Small intestine (tissue), 7 donors: Measurements from ENCODE around the gene SLC5A10. TPM values are rescaled to one million over a fixed set of nuclear protein-coding genes. Genes with fewer than 3 reads are reported as not detected.
"Not testable (repeated sequence)": the region's sequence is repeated elsewhere in the genome, so short reads cannot be mapped to it uniquely, and the experiment has no call there.

Experiments
- DNase-seq, 2 donors: peaks; one replicate each; pipeline versions ENCODE4 v3.0.0 to v3.0.0-alpha.2; 2013
- FAIRE-seq: peaks from 2 replicates; lab custom pipeline; 2012; peaks lifted over from hg19 to GRCh38; lab: Jason Lieb, UNC
- H3K27ac ChIP-seq, 3 donors: one replicate each; pipeline ENCODE4 v1.5.1; 2013; ENCODE audit warnings: low read length in 2 of 3, mild to moderate bottlenecking in 2 of 3, control low read depth in 1 of 3, inconsistent platforms in 1 of 3, low read depth in 1 of 3, moderate library complexity in 1 of 3
- H3K27me3 ChIP-seq, 3 donors: one replicate each; pipeline ENCODE4 v1.6.1; 2013; ENCODE audit warnings: low read length in 3 of 3, inconsistent platforms in 1 of 3; ENCODE audit not compliant: control insufficient read depth in 3 of 3, insufficient read depth in 3 of 3
- H3K36me3 ChIP-seq, 3 donors: one replicate each; pipeline ENCODE4 v1.6.1; 2013; ENCODE audit warnings: low read length in 3 of 3, inconsistent platforms in 1 of 3, low read depth in 1 of 3, mild to moderate bottlenecking in 1 of 3, moderate library complexity in 1 of 3; ENCODE audit not compliant: control insufficient read depth in 3 of 3, insufficient read depth in 2 of 3
- H3K4me1 ChIP-seq, 3 donors: one replicate each; pipeline ENCODE4 v1.6.1; 2013; ENCODE audit warnings: low read length in 2 of 3, inconsistent platforms in 1 of 3, low read depth in 1 of 3, mild to moderate bottlenecking in 1 of 3, moderate library complexity in 1 of 3; ENCODE audit not compliant: control insufficient read depth in 3 of 3, insufficient read depth in 2 of 3
- H3K4me3 ChIP-seq, 3 donors: one replicate each; pipeline ENCODE4 v1.5.1; 2013; ENCODE audit warnings: low read length in 3 of 3, control low read depth in 1 of 3, inconsistent platforms in 1 of 3, low read depth in 1 of 3, mild to moderate bottlenecking in 1 of 3, moderate library complexity in 1 of 3
- H3K9me3 ChIP-seq, 2 donors: one replicate each; pipeline ENCODE4 v1.6.1; 2013; ENCODE audit warnings: low read depth in 1 of 2, low read length in 1 of 2; ENCODE audit not compliant: control insufficient read depth in 2 of 2, insufficient read depth in 1 of 2
- WGBS, 3 donors: extraction: QIAGEN DNeasy Blood & Tissue Kit; methylation state at CpG; one replicate each; pipeline ENCODE4 v1.1.7; 2013; 5-methylcytosine and 5-hydroxymethylcytosine counted together
- polyA plus RNA-seq, 4 donors: library from polyadenylated mRNA; stranded (reverse) in 3 of 4; unstranded in 1 of 4; fragments of 200-250 nt in 3 of 4; fragments of 120-200 nt in 1 of 4; gene quantifications; one replicate each; pipeline versions ENCODE4 v1.2.1 to v1.2.3, GENCODE V29; 2013
- donor health status: healthy with polysubstance abuse.
- donor health status: control.
- donor health status: control.
- donor health status: Bipolar disorder and iron deficiency.
- donor health status: healthy.

SLC5A10 gene
- polyA plus RNA-seq, 4 donors, result 0.09 to 0.27 (median 0.22) TPM; not detected in 1

- no peaks in the 10 kb centered on the region for H3K36me3 ChIP-seq
- no peak overlapping the region for H3K4me3 ChIP-seq
- H3K4me1 ChIP-seq, result peaks cover 0 to 22% (median 0%) of the 10 kb centered on the region in 3 donors
- DNase-seq (no peak), FAIRE-seq (no peak)
- no peaks in the 10 kb centered on the region for H3K9me3 ChIP-seq
- 64 to 69% (median 64%) methylated on average over 4 of the region's 4 CpGs for WGBS, 3 donors
- peaks cover 0 to 2% (median 0%) of the 10 kb centered on the region in 3 donors for H3K27me3 ChIP-seq
- peak overlapping the region in 1 of 3 donors; percentile 72 for H3K27ac ChIP-seq
These were observed 1.6 kb upstream of the SLC5A10 start for GRCh38 chr17:18950346-18950745.

- no peaks in the 10 kb centered on the region for H3K36me3 ChIP-seq
- H3K9me3 ChIP-seq, result no peaks in the 10 kb centered on the region
- 75 to 76% (median 75%) methylated on average over 34 of the region's 34 CpGs for WGBS, 3 donors
- DNase-seq (peak in 1 of 2 donors; percentile 84), FAIRE-seq (no peak)
- peaks cover 0 to 22% (median 0%) of the 10 kb centered on the region in 3 donors for H3K4me1 ChIP-seq
- peak overlapping the region in 1 of 3 donors; percentile 72 for H3K27ac ChIP-seq
- H3K27me3 ChIP-seq, result peaks cover 0 to 2% (median 0%) of the 10 kb centered on the region in 3 donors
- no peak overlapping the region for H3K4me3 ChIP-seq
These were observed 740 bp upstream of the SLC5A10 start for GRCh38 chr17:18950944-18951905.

- WGBS, 3 donors, result 79 to 89% (median 80%) methylated on average over 14 of the region's 14 CpGs
- FAIRE-seq (no peak), DNase-seq (no peak)
- Histone ChIP-seq H3K27me3 (peaks cover 0 to 2% (median 0%) of the 10 kb centered on the region in 3 donors), H3K27ac (no peak overlapping the region), H3K9me3 (no peaks in the 10 kb centered on the region), H3K4me3 (no peak overlapping the region), H3K4me1 (peaks cover 0 to 22% (median 0%) of the 10 kb centered on the region in 3 donors), H3K36me3 (no peaks in the 10 kb centered on the region)
These were observed 1.3 kb downstream of the SLC5A10 start for GRCh38 chr17:18953231-18953728.

- 89 to 92% (median 90%) methylated on average over 3 of the region's 3 CpGs for WGBS, 3 donors
- no peak overlapping the region for H3K27ac ChIP-seq
- DNase-seq (no peak), FAIRE-seq (no peak)
- peaks cover 0 to 22% (median 0%) of the 10 kb centered on the region in 3 donors for H3K4me1 ChIP-seq
- H3K9me3 ChIP-seq, result no peaks in the 10 kb centered on the region
- no peaks in the 10 kb centered on the region for H3K27me3 ChIP-seq
- no peaks in the 10 kb centered on the region for H3K36me3 ChIP-seq
- H3K4me3 ChIP-seq, result no peak overlapping the region
These were observed 2.4 kb downstream of the SLC5A10 start for GRCh38 chr17:18954321-18954720.

GRCh38 chr17:18955009-18955408 lies 3.0 kb downstream of the SLC5A10 start:
- H3K27me3 ChIP-seq, result no peaks in the 10 kb centered on the region
- H3K36me3 ChIP-seq, result no peaks in the 10 kb centered on the region
- no peaks in the 10 kb centered on the region for H3K9me3 ChIP-seq
- peaks cover 0 to 15% (median 0%) of the 10 kb centered on the region in 3 donors for H3K4me1 ChIP-seq
- no peak for DNase-seq
- H3K4me3 ChIP-seq, result no peak overlapping the region
- H3K27ac ChIP-seq, result no peak overlapping the region
- FAIRE-seq, result no peak
- 95 to 96% (median 95%) methylated on average over 6 of the region's 6 CpGs for WGBS, 3 donors

GRCh38 chr17:18956021-18956420 lies 4.1 kb downstream of the SLC5A10 start:
- H3K36me3 ChIP-seq, H3K4me3 ChIP-seq, H3K27ac ChIP-seq, H3K4me1 ChIP-seq, H3K9me3 ChIP-seq, H3K27me3 ChIP-seq, DNase-seq, FAIRE-seq: not testable (repeated sequence)
- 92 to 97% (median 94%) methylated on average over 6 of the region's 6 CpGs for WGBS, 3 donors

- H3K27me3 ChIP-seq, result no peaks in the 10 kb centered on the region
- no peak overlapping the region for H3K4me3 ChIP-seq
- no peak for DNase-seq
- H3K27ac ChIP-seq, result no peak overlapping the region
- peaks cover 0 to 7% (median 0%) of the 10 kb centered on the region in 3 donors for H3K4me1 ChIP-seq
- H3K36me3 ChIP-seq, result no peaks in the 10 kb centered on the region
- no peaks in the 10 kb centered on the region for H3K9me3 ChIP-seq
- FAIRE-seq, result no peak
- 88 to 94% (median 92%) methylated on average over 3 of the region's 3 CpGs for WGBS, 3 donors
These were observed 4.6 kb downstream of the SLC5A10 start for GRCh38 chr17:18956581-18956980.

- Histone ChIP-seq H3K27ac (no peak overlapping the region), H3K36me3 (no peaks in the 10 kb centered on the region), H3K4me1 (peaks cover 0 to 19% (median 0%) of the 10 kb centered on the region in 3 donors), H3K4me3 (no peak overlapping the region), H3K9me3 (no peaks in the 10 kb centered on the region), H3K27me3 (no peaks in the 10 kb centered on the region)
- no peak for DNase-seq
- WGBS, 3 donors, result 85 to 88% (median 87%) methylated on average over 4 of the region's 4 CpGs
- FAIRE-seq, result no peak
These were observed 5.9 kb downstream of the SLC5A10 start for GRCh38 chr17:18957831-18958230.
